ENCODE data around the gene ALOX12B. TPM values are rescaled to one million over a fixed set of nuclear protein-coding genes. Genes with fewer than 3 reads are reported as not detected.

Gene ALOX12B
- not detected for total RNA-seq

DNA sequence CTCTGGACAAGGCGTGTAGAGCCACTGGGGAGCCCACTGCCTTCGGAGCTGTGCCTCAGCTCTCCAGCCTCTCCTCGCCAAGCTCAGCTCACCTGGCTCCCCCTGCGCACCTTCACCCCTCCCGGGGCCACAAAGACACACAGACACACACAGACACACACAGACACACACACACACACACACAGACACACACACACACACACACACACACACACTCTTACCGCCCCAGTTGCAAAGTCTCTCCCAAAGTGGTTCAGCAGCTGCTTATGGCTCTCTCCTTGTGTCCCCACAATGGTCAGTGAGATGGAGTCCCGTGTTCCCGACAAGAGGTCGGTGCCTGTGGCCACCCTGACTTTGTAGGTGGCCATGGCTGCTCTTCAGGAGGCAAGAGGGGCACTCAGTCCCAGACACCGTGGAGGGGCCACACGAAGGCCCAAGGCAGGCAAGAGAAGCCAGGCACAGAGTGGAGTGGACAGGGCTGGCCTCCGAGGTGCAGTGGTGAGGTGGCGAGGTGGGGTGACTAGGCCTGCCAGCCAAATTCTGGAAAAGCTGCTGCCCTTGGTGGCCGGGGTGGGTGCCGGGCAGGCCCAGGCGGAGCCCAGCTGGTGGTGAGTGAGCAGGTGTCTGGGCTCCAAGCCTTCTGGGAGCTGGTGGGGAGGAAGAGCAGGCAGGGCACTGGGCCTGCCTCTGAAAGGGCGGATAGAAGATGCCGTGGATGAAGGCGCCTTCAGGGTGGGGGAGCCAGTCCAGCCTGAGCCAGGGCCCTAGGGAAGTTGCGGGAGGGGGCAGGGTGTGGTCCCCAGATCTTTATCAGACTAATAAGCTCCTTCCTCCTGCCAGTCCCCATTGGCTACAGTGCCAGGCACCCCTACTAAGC, at the start of gene ALOX12B:
TSS of gene ALOX12B (minus strand) at position 642 of the 877 bp plus-strand sequence. CDS start at position 368, 274 bp downstream.
- WGBS, 2 donors = 70 to 75% methylated on average over 12 to 20 of the region's 20 CpGs
- H3K27ac ChIP-seq = no peak within 1 kb of the TSS
- TF ChIP-seq POLR2A (IDR thresholded peaks at IDR 0.05) = no peak
- TF ChIP-seq, protein P1, sequence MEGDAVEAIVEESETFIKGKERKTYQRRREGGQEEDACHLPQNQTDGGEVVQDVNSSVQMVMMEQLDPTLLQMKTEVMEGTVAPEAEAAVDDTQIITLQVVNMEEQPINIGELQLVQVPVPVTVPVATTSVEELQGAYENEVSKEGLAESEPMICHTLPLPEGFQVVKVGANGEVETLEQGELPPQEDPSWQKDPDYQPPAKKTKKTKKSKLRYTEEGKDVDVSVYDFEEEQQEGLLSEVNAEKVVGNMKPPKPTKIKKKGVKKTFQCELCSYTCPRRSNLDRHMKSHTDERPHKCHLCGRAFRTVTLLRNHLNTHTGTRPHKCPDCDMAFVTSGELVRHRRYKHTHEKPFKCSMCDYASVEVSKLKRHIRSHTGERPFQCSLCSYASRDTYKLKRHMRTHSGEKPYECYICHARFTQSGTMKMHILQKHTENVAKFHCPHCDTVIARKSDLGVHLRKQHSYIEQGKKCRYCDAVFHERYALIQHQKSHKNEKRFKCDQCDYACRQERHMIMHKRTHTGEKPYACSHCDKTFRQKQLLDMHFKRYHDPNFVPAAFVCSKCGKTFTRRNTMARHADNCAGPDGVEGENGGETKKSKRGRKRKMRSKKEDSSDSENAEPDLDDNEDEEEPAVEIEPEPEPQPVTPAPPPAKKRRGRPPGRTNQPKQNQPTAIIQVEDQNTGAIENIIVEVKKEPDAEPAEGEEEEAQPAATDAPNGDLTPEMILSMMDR (IDR thresholded peaks at IDR 0.05) = no peak
- H3K27me3 ChIP-seq = no peaks in the 10 kb centered on the region
- H3K9me3 ChIP-seq = no peaks in the 10 kb centered on the region
- no peaks in the 10 kb centered on the region for H3K4me1 ChIP-seq
- no peaks in the 10 kb centered on the region for H3K36me3 ChIP-seq (replicated peaks in 1 of 2; ENCODE audit: insufficient read depth in 1 of 2, low read depth in 2 of 2)
- ATAC-seq (no peak), DNase-seq (no peak)
- H3K4me3 ChIP-seq = no peak within 1 kb of the TSS
- intact Hi-C loops (cut with DNase I) = loop anchor here (10.0 kb wide), 1 partner anchor 217 kb away; no protein-coding TSS in a partner anchor

DNA sequence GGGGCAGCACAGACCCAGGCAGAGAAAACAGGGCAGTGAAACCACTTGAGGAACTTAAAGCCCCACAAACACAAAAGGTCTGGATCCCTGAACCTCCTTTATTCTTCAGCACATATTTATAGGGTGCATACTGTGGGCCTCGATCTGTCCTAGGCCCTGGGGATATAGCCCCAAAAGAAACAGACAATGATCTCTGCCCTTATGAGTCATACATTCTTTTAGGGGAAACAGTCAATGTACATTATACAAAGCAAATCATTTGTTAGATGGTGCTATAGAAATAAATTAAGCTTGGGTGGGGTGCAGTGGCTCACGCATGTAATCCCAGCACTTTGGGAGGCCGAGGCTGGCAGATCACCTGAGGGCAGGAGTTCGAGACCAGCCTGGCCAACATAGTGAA, 46.4 kb upstream of the ALOX12B start:
- no peaks in the 10 kb centered on the region for H3K9me3 ChIP-seq
- no peak overlapping the region for H3K4me3 ChIP-seq
- intact Hi-C loops (cut with DNase I) = no loop called here
- H3K27ac ChIP-seq = no peak overlapping the region
- H3K27me3 ChIP-seq = no peaks in the 10 kb centered on the region
- DNase-seq (no peak), ATAC-seq (no peak)
- peaks cover 8% of the 10 kb centered on the region for H3K4me1 ChIP-seq
- TF ChIP-seq, protein P1 (IDR thresholded peaks at IDR 0.05) = no peak
- TF ChIP-seq POLR2A (IDR thresholded peaks at IDR 0.05) = no peak
- 82 to 89% methylated on average over 4 of the region's 4 CpGs for WGBS, 2 donors
- no peaks in the 10 kb centered on the region for H3K36me3 ChIP-seq (replicated peaks in 1 of 2; ENCODE audit: insufficient read depth in 1 of 2, low read depth in 2 of 2)

DNA sequence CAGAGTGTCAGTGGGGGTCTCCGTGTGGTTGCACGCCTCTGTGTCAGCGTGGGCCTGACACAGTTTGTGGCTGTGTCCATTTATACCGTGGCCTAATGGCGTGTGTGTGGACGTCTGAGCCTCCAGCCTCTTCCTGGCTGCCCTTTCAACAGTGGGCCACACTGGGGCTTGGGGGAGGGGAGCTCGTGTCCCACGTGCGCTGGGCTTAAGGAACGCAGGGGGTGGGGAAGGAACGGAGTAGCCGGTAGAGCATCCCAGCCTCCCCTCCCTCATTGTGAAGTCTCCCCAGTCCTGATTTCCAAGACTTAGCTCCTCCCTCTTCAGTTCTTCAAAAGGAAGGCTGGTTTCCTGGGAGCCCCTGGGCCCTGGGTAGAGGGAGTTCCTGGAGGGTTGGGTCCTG, 45.9 kb upstream of the ALOX12B start:
- H3K27ac ChIP-seq = no peak overlapping the region
- no peaks in the 10 kb centered on the region for H3K27me3 ChIP-seq
- DNase-seq (no peak), ATAC-seq (no peak)
- no peak for TF ChIP-seq POLR2A (IDR thresholded peaks at IDR 0.05)
- TF ChIP-seq, protein P1 (IDR thresholded peaks at IDR 0.05) = no peak
- H3K4me3 ChIP-seq = no peak overlapping the region
- H3K36me3 ChIP-seq (replicated peaks in 1 of 2; ENCODE audit: insufficient read depth in 1 of 2, low read depth in 2 of 2) = no peaks in the 10 kb centered on the region
- 57 to 71% methylated on average over 10 to 12 of the region's 12 CpGs for WGBS, 2 donors
- intact Hi-C loops (cut with DNase I) = no loop called here
- H3K4me1 ChIP-seq = peaks cover 6% of the 10 kb centered on the region
- H3K9me3 ChIP-seq = no peaks in the 10 kb centered on the region

DNA sequence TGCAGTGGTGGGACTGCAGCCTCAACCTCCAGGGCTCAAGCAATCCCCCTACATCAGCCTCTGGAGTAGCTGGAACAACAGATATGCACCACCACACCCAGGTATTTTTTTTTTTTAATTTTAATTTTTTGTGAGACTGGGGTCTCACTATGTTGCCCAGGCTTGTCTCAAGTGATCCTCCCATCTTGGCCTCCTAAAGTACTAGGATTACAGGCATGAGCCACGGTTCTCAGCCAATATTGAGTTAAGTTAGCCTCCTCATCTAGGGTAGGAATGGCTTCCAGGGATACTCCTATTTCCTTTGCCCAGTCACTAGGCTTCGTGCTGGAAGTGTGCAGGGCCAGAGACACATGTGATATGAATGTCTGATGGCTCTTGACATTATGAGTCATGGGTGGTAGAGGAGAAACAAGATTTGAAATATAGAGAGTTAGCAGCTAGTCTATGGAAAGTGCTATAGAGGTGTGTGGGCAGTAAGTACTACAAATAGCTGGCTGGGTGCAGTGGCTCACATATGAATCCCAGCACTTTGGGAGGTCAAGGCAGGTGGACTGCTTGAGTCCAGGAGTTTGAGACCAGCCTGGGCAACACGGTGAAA, 44.4 kb upstream of the ALOX12B start:
- TF ChIP-seq POLR2A (IDR thresholded peaks at IDR 0.05) = no peak
- TF ChIP-seq, protein P1 (IDR thresholded peaks at IDR 0.05) = no peak
- H3K9me3 ChIP-seq = no peaks in the 10 kb centered on the region
- ATAC-seq (no peak), DNase-seq (no peak)
- peaks cover 5% of the 10 kb centered on the region for H3K4me1 ChIP-seq
- intact Hi-C loops (cut with DNase I) = no loop called here
- H3K4me3 ChIP-seq = no peak overlapping the region
- H3K36me3 ChIP-seq (replicated peaks in 1 of 2; ENCODE audit: insufficient read depth in 1 of 2, low read depth in 2 of 2) = no peaks in the 10 kb centered on the region
- H3K27ac ChIP-seq = no peak overlapping the region
- 65 to 73% methylated on average over 3 of the region's 3 CpGs for WGBS, 2 donors
- no peaks in the 10 kb centered on the region for H3K27me3 ChIP-seq
